GM21576 (cell line): Measurements from ENCODE around the gene IQCN.

Experiments used
- ATAC-seq: cut with Tn5 transposase; IDR thresholded peaks from one replicate; pipeline ENCODE4 v1.9.1; 2021; ENCODE audit warnings: mild to moderate bottlenecking, moderate library complexity; ENCODE audit not compliant: unreplicated experiment

IQCN gene

DNA sequence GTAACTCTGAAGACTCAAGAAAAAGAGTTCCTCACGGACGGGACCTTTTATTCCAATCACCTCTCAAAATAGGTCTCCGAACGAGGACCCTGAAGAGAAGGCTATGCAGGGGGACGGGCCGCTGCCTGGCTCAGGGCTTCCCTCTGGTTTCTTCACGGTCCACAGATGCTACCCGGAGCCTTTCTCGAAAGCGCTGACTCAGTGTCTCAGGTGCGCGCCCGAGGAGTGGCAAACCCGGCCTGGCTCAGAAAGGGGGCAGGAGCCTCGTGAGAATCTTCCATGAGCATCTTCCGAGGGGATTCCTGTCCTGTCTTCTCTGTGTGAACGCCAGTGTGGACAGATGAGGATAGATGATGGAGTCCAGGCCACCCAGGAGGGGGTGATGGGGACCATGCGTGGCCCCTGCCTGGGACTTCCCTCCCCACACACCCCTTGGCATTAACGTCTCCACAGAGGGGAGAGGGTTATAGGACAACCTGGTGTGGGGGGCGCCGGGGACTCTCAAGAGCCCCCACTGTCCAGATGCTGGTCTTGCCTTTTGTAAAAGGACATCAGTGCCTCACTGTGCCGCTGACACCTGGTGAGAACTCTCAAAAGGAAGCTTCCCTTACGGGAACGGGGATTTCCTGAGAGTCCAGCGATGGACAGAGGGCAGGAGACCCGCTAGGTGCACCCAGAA is 32.1 kb upstream of the IQCN start:
- ATAC-seq = no peak

DNA sequence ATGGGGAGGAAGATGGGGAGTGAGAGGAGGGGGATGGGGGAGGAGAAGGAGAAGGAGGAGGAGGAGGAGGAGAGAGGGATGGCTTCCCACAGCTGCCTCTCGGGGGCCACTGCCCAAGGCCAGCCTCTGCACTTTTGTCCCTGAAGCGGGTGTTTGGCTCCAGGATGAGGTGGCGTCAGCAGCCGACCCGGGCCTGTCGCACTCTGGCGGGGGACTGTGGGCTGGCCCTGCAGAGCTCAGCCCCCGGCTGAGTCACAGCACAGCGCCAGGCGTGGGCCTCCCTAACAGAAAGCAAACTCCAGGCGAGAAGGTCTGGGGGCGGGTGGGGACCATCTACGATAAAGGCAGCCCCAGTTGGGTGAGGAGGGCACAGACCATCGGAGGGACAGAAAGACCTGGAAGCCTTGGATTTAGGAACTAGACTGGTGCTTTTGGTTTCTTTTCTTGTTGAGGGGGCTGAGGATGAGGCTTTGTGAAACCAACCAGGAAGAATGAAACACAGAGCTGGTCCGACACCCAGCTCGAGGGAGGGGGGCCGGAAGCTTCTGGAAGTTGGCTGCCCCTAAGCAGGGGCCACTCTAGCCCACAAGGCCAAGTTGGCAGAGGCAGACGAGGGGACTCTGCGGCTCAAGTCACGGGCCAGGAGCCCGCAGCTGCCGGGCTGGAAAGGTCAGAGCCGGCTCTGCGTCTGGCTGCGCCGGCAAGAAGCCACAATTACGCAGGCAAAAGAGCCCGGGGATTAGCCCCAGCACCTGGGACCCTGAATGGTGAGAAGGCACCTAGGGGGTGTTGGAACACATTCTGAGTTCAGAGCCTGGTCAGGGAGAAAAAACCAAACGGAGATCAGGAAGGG is 30.4 kb upstream of the IQCN start:
- no peak for ATAC-seq

- ATAC-seq = no peak
These were observed 29.9 kb upstream of the IQCN start for GRCh38 chr19:18304208-18304457.

DNA sequence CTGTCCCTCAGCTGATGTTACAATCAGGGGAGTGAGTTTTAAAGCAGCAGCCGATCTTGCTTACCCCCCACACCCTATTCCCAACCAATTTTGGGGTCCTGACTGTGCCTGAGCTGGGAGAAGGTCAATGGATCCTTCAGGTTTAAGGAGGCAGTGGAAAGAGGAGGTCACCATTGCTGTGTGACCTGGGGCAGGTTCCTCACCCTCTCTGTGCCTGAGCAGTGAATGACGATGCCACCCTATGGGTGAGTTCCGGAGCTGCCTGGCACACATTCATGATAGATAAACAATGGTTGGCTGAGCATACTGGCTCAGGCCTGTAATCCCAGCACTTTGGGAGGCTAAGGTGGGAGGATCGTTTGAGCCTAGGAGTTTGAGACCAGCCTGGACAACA is 27.5 kb upstream of the IQCN start:
- ATAC-seq = no peak

- no peak for ATAC-seq
These were observed 26.9 kb upstream of the IQCN start for GRCh38 chr19:18300930-18301717.

GRCh38 chr19:18299654-18300053 is 25.4 kb upstream of the IQCN start:
- ATAC-seq = no peak

- no peak for ATAC-seq
These were observed 24.3 kb upstream of the IQCN start for GRCh38 chr19:18298601-18299000.

- ATAC-seq = no peak
These were observed 23.1 kb upstream of the IQCN start for GRCh38 chr19:18297308-18297707.

DNA sequence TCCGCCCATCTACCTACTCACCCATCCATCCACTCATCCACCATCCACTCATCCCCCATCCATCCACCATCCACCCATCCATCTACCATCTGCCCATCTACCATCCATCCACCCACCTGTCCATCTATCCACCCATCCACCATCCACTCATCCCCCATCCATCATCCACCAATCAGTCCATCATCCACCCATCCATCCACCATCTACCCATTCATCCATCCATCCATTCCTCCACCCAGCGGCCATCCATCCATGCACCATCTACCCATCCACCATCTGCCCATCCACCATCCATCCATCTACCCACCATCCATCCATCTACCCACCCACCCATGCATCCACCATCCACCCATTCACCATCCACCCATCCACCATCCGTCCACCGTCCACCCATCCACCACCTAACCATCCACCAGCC is 20.8 kb upstream of the IQCN start:
- ATAC-seq = no peak

GRCh38 chr19:18294467-18294864 is 20.2 kb upstream of the IQCN start:
- no peak for ATAC-seq

- no peak for ATAC-seq
These were observed 19.6 kb upstream of the IQCN start for GRCh38 chr19:18293642-18294466.

- no peak for ATAC-seq
These were observed 18.8 kb upstream of the IQCN start for GRCh38 chr19:18292810-18293641.

- no peak for ATAC-seq
These were observed 18.2 kb upstream of the IQCN start for GRCh38 chr19:18292462-18292809.

DNA sequence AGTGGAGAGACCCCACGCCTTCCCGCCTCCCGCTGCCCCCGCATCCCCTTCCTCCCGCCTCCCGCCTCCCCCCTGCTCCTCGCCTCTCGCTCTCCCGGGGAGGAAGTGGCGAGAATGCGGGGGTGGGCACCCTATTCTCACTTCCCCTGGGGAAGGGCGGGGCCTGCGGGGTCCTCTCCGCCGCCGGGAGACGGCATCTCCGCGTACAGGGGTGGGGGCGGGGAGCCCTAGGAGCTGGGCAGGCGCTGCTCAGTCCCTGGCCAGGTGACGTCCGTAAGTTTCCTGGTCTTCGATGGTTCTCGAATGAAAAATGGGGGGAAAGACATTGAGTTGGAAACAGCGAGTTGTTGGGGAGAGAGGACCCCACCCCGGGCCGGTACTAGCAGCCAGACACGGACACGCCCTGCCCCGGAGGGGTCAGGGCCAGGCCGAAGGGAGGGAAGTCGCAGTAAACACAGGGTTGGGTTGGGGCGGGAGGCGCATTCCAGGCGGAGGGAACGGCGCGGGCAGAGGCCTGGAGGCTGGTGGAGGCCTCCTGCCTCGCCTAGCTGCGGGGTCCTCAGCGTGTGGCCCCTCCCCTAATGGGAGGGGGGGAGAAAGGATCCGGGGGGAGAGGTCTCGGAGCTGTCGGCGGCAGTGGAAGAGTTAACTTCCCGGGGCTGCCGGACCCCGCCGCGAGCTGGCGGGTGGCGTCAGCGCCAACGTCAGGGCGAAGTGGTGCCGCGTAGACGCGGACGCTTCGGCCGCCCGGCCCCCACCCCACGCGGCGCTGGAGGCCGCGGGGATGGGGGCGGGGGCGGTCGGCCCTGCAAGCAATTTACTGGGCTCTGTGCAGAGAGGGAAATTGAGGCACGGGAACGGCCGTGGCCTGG is 17.6 kb upstream of the IQCN start:
- peak; percentile 51 for ATAC-seq

- ATAC-seq = peak; percentile 7
These were observed 16.8 kb upstream of the IQCN start for GRCh38 chr19:18291019-18291524.

DNA sequence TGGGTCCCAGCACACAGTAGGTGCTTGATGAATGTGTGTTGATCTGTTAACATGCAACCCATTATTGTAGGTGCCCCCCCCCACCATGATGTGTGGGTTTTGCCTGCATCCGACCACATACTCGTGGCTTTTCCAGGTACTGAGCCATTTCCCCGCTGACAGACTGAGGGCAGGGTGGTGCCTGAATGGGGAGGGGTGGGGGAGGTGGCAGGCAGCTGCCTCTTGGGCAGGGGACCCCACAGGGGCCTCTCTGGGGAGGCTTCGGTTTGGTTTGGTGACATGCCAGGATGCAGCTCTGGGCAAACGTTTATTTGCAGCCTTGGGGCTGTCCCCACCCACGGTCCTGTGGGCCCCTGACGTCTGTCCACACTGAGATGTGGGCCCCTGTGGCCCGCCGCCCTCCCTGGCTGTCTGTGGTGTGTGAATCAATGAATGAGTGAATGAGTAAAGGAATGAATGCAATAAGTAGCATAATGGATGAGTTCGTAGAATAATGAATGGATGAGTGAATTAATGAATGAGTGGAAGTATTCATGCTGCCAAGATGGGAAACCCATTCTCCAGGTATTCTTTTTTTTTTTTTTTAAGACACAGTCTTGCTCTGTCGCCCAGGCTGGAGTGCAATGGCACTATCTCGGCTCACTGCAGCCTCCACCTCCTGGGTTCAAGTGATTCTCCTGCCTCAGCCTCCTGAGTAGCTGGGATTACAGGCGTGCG is 16.2 kb upstream of the IQCN start:
- ATAC-seq = no peak

GRCh38 chr19:18289471-18290301 is 15.4 kb upstream of the IQCN start:
- no peak for ATAC-seq
